Type B pancreatic cell (in vitro differentiated cells): ENCODE data around the gene AGO3. TPM values are rescaled to one million over a fixed set of nuclear protein-coding genes. Genes with fewer than 3 reads are reported as not detected.

Experiments
- DNase-seq: peaks from one replicate; pipeline ENCODE4 v3.0.0; 2021; ENCODE audit warnings: mixed read lengths; ENCODE audit not compliant: unreplicated experiment; ENCODE audit errors: extremely low spot score
- H3K27ac Mint-ChIP-seq: 2 replicates; pipeline ENCODE4 v1.8.0; 2021; ENCODE audit warnings: mild to moderate bottlenecking, mixed read lengths
- H3K27me3 Mint-ChIP-seq: 2 replicates; pipeline ENCODE4 v1.8.0; 2021; ENCODE audit warnings: mixed read lengths
- H3K36me3 Mint-ChIP-seq: 2 replicates; pipeline ENCODE4 v1.8.0; 2021; ENCODE audit warnings: mixed read lengths
- H3K4me1 Mint-ChIP-seq: one replicate; pipeline ENCODE4 v1.8.0; 2021; ENCODE audit warnings: mixed read lengths; ENCODE audit not compliant: unreplicated experiment
- H3K4me3 Mint-ChIP-seq: 2 replicates; pipeline ENCODE4 v1.8.0; 2021; ENCODE audit warnings: mild to moderate bottlenecking, mixed read lengths
- H3K9me3 Mint-ChIP-seq: 2 replicates; pipeline ENCODE4 v1.8.0; 2021; ENCODE audit warnings: mixed read lengths
- long read RNA-seq: library from polyadenylated mRNA; unstranded; transcript quantifications from one replicate; pipeline ENCODE4 v2.0.0, GENCODE V29; 2020
- total RNA-seq: library from RNA; stranded (reverse); gene quantifications from 2 replicates; pipeline ENCODE4 v1.2.1, GENCODE V29; 2021; ENCODE audit warnings: low replicate concordance
- TF ChIP-seq, protein P1 (sequence below): fragments of 200-600 bp; sonication (generic); conservative IDR thresholded peaks from 2 replicates; pipeline ENCODE4 v1.5.0; 2021; ENCODE audit warnings: antibody characterized with exemption, mild to moderate bottlenecking

Gene AGO3
- total RNA-seq = 20.1 and 30.6 TPM in 2 replicates
- long read RNA-seq, full-length matches to known transcripts = 6 of 17 reads
- long read RNA-seq, partial matches to known transcripts = 5 of 17 reads
- long read RNA-seq, other reads (novel, unspliced or antisense) = 6 of 17 reads

GRCh38 chr1:35930593-35931445, at the start of gene AGO3:
Gene AGO3 (plus strand): TSS chr1:35931105. CDS start chr1:35931427, 322 bp downstream.
- DNase-seq = peak; percentile 86
- Mint-ChIP-seq H3K27ac (peak within 1 kb of the TSS; percentile 98), H3K27me3 (no peaks in the 10 kb centered on the region), H3K36me3 (peaks cover 4% of the 10 kb centered on the region), H3K4me1 (peaks cover 35% of the 10 kb centered on the region), H3K9me3 (no peaks in the 10 kb centered on the region), H3K4me3 (peak within 1 kb of the TSS; percentile 95)
- TF ChIP-seq, protein P1, sequence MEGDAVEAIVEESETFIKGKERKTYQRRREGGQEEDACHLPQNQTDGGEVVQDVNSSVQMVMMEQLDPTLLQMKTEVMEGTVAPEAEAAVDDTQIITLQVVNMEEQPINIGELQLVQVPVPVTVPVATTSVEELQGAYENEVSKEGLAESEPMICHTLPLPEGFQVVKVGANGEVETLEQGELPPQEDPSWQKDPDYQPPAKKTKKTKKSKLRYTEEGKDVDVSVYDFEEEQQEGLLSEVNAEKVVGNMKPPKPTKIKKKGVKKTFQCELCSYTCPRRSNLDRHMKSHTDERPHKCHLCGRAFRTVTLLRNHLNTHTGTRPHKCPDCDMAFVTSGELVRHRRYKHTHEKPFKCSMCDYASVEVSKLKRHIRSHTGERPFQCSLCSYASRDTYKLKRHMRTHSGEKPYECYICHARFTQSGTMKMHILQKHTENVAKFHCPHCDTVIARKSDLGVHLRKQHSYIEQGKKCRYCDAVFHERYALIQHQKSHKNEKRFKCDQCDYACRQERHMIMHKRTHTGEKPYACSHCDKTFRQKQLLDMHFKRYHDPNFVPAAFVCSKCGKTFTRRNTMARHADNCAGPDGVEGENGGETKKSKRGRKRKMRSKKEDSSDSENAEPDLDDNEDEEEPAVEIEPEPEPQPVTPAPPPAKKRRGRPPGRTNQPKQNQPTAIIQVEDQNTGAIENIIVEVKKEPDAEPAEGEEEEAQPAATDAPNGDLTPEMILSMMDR = no peak

DNA sequence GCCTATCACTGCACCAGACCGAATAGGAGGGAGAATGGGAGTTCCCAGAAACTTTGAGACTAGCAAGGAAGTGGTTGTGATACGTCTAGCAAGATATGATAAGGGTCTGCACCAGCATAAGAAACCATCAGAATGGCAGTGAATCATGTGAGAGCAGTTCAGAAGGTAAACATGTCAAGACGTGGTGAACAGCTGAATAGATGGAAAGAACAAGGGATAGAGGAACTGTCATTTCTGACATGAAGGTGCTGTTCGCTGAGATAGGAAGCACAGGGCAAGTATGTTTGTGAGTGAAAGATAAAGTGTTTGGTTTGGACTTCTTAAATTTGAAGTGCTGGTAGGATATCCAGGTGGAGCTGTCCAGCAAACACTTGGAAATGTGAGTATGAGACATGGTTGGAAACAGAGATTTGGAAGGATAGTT, 49.0 kb upstream of the AGO3 start:
- Mint-ChIP-seq H3K27ac (no peak overlapping the region), H3K4me3 (peak overlapping the region; percentile 68), H3K4me1 (peaks cover 24% of the 10 kb centered on the region), H3K27me3 (peaks cover 3% of the 10 kb centered on the region), H3K36me3 (no peaks in the 10 kb centered on the region), H3K9me3 (no peaks in the 10 kb centered on the region)
- TF ChIP-seq, protein P1 = no peak
- DNase-seq = no peak

- no peak for DNase-seq
- Mint-ChIP-seq H3K4me3 (peak overlapping the region; percentile 68), H3K36me3 (no peaks in the 10 kb centered on the region), H3K4me1 (peaks cover 32% of the 10 kb centered on the region), H3K27me3 (peaks cover 3% of the 10 kb centered on the region), H3K9me3 (no peaks in the 10 kb centered on the region), H3K27ac (no peak overlapping the region)
- TF ChIP-seq, protein P1 = no peak
Measured at GRCh38 chr1:35882586-35882944, 48.3 kb upstream of the AGO3 start.

GRCh38 chr1:35882945-35883634, 47.8 kb upstream of the AGO3 start, which contains the start of gene AGO1:
Gene AGO1 (plus strand): TSS chr1:35883209. CDS start chr1:35883422, 213 bp downstream.
- Mint-ChIP-seq H3K27me3 (peaks cover 3% of the 10 kb centered on the region), H3K9me3 (no peaks in the 10 kb centered on the region), H3K36me3 (peaks cover 3% of the 10 kb centered on the region), H3K4me3 (peak within 1 kb of the TSS; percentile 96), H3K4me1 (peaks cover 35% of the 10 kb centered on the region), H3K27ac (peak within 1 kb of the TSS; percentile 73)
- DNase-seq = peak; percentile 99
- TF ChIP-seq, protein P1 = peak; percentile 98

DNA sequence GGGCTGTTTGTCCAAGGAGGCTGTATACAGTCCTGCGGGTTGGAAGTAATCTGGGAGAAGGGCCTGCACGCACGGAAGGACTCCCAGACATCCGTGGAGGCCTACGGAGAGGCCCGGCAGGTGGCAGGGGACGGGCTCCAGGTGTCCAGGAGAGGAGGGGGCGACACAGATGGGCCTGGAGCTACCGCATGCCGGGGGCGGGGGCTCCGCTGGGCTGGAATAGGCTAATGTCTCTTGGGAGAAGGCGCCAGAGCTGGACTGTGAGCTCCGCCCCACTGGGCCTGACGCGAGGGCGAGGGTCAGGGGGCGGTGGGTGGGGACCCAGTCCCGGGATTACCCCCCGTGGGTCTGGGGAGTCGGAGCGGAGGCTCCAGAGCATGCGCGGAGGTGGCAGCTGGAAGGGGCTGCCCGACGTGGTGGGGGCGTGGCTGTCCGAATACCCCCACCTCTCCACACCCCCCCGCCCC, 47.2 kb upstream of the AGO3 start:
- Mint-ChIP-seq H3K27ac (peak overlapping the region; percentile 68), H3K36me3 (peaks cover 6% of the 10 kb centered on the region), H3K27me3 (peaks cover 3% of the 10 kb centered on the region), H3K4me3 (peak overlapping the region; percentile 96), H3K4me1 (peaks cover 35% of the 10 kb centered on the region), H3K9me3 (no peaks in the 10 kb centered on the region)
- DNase-seq = peak; percentile 73
- TF ChIP-seq, protein P1 = no peak
